Amniotic epithelial cell (primary cell): Measurements from ENCODE around the gene SPC25.
"Not testable (repeated sequence)": the region's sequence is repeated elsewhere in the genome, so short reads cannot be mapped to it uniquely, and the experiment has no call there.

Source experiments
- DNase-seq: peaks from one replicate; pipeline ENCODE4 v3.0.0-alpha.2; 2010; ENCODE audit warnings: low read depth

SPC25 gene

GRCh38 chr2:168890006-168890782, at the start of gene SPC25:
TSS of gene SPC25 (minus strand) at chr2:168890430. CDS start at chr2:168889519, 911 bp downstream.
- DNase-seq = peak; percentile 81

- no peak for DNase-seq
Observed at GRCh38 chr2:168939918-168940317, 49.7 kb upstream of the SPC25 start.

GRCh38 chr2:168939061-168939460, 48.8 kb upstream of the SPC25 start:
- DNase-seq = no peak

GRCh38 chr2:168935810-168936581, 45.8 kb upstream of the SPC25 start:
- DNase-seq = peak; percentile 87

GRCh38 chr2:168934826-168935225, 44.6 kb upstream of the SPC25 start:
- DNase-seq = peak; percentile 70

- DNase-seq = not testable (repeated sequence)
Observed at GRCh38 chr2:168932174-168932573, 41.9 kb upstream of the SPC25 start.

- DNase-seq = no peak
Observed at GRCh38 chr2:168930242-168930641, 40.0 kb upstream of the SPC25 start.

- DNase-seq = peak; percentile 10
Observed at GRCh38 chr2:168929031-168929430, 38.8 kb upstream of the SPC25 start.

GRCh38 chr2:168928113-168928831, 38.0 kb upstream of the SPC25 start:
- no peak for DNase-seq

- DNase-seq = no peak
Observed at GRCh38 chr2:168926621-168927386, 36.6 kb upstream of the SPC25 start.

GRCh38 chr2:168920504-168921157, 30.4 kb upstream of the SPC25 start:
- peak; percentile 23 for DNase-seq

- no peak for DNase-seq
Observed at GRCh38 chr2:168916331-168916675, 26.1 kb upstream of the SPC25 start.

GRCh38 chr2:168915441-168916330, 25.5 kb upstream of the SPC25 start:
- no peak for DNase-seq

GRCh38 chr2:168913495-168913894, 23.3 kb upstream of the SPC25 start:
- DNase-seq = no peak

GRCh38 chr2:168912901-168913369, 22.7 kb upstream of the SPC25 start:
- no peak for DNase-seq

- no peak for DNase-seq
Observed at GRCh38 chr2:168912466-168912865, 22.2 kb upstream of the SPC25 start.

GRCh38 chr2:168910330-168910729, 20.1 kb upstream of the SPC25 start:
- DNase-seq = no peak

- no peak for DNase-seq
Observed at GRCh38 chr2:168907940-168908662, 17.9 kb upstream of the SPC25 start.

GRCh38 chr2:168904358-168904757, 14.1 kb upstream of the SPC25 start:
- no peak for DNase-seq

GRCh38 chr2:168903888-168904287, 13.7 kb upstream of the SPC25 start:
- DNase-seq = no peak
